Activated T-cell treated with anti-CD3 and anti-CD28 coated beads, Interleukin-2, amount 50 U/mL, for 4 hours (primary cell): Measurements from ENCODE around the gene OR4N2. TPM values are rescaled to one million over a fixed set of nuclear protein-coding genes. Genes with fewer than 3 reads are reported as not detected.
"Not testable (repeated sequence)": the region's sequence is repeated elsewhere in the genome, so short reads cannot be mapped to it uniquely, and the experiment has no call there.

Experiments used
- ATAC-seq, 2 donors: fragments of 200-7000 bp; cut with Tn5 transposase; one replicate each; pipeline ENCODE4 v1.10.0; 2021
- DNase-seq: peaks from one replicate; pipeline ENCODE4 v3.0.0-alpha.2; 2020
- H3K27me3 Mint-ChIP-seq: one replicate; pipeline ENCODE4 v1.8.0; 2021; ENCODE audit warnings: low read depth, mixed read lengths
- H3K36me3 Mint-ChIP-seq: one replicate; pipeline ENCODE4 v1.8.0; 2022; ENCODE audit warnings: mixed read lengths; ENCODE audit not compliant: insufficient read depth
- H3K4me1 Mint-ChIP-seq: one replicate; pipeline ENCODE4 v1.8.0; 2021; ENCODE audit warnings: low read depth, mixed read lengths
- H3K4me3 Mint-ChIP-seq: one replicate; pipeline ENCODE4 v1.8.0; 2021; ENCODE audit warnings: mild to moderate bottlenecking, moderate library complexity, mixed read lengths
- H3K9me3 Mint-ChIP-seq: one replicate; pipeline ENCODE4 v1.8.0; 2021; ENCODE audit warnings: mixed read lengths
- total RNA-seq, 3 donors: library from RNA; stranded (reverse); gene quantifications; one replicate each; pipeline ENCODE4 v1.2.1, GENCODE V29; 2021

Gene OR4N2, protein sequence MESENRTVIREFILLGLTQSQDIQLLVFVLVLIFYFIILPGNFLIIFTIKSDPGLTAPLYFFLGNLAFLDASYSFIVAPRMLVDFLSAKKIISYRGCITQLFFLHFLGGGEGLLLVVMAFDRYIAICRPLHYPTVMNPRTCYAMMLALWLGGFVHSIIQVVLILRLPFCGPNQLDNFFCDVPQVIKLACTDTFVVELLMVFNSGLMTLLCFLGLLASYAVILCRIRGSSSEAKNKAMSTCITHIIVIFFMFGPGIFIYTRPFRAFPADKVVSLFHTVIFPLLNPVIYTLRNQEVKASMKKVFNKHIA
- total RNA-seq = not detected

DNA sequence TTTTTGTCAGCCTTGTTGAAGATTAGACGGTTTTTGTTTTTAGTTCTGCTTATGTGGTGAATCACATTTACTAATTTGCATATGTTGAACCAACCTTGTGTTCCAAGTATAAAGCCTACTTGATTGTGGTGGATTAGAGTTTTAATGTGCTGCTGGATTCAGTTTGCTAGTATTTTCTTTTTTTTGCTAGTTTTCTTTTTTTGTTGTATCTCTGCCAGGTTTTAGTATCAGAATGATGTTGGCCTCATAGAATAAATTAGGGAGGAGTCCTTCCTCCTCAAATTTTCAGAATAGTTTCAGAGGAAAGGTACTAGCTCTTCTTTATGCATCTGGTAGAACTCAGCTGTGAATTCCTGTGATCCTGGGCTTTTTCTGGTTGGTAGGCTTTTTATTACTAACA is at the start of gene OR4N2:
Gene OR4N2, plus strand, starts transcription at position 301 of the 400 bp plus-strand sequence. CDS start 23,679 bp downstream, outside the sequence.
- not testable (repeated sequence) for ATAC-seq, H3K4me1 Mint-ChIP-seq, DNase-seq, H3K27me3 Mint-ChIP-seq, H3K36me3 Mint-ChIP-seq, H3K9me3 Mint-ChIP-seq, H3K4me3 Mint-ChIP-seq

DNA sequence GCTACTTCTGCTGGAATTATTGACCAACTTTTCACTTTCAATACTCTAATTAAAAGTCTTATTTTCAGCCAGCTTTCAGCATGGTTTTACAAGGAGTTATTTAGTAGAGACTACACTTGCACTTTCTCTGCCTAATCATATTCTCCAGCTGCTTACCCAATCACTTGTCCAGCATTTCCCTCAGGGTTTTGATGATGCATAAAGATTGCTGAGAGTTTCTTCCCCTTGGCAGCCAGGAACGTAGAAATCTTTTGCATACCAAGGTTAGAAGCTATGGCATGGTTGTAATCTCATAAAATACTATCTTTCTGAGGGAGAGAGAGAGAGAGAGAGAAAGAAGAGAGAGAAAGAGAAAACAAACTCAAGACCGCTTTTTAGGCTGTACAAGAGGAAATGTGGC is 49.4 kb upstream of the OR4N2 start:
- Mint-ChIP-seq H3K36me3 (no peaks in the 10 kb centered on the region), H3K27me3 (peaks cover 1% of the 10 kb centered on the region), H3K9me3 (no peaks in the 10 kb centered on the region), H3K4me1 (no peaks in the 10 kb centered on the region), H3K4me3 (no peak overlapping the region)
- DNase-seq = no peak
- no peak for ATAC-seq

DNA sequence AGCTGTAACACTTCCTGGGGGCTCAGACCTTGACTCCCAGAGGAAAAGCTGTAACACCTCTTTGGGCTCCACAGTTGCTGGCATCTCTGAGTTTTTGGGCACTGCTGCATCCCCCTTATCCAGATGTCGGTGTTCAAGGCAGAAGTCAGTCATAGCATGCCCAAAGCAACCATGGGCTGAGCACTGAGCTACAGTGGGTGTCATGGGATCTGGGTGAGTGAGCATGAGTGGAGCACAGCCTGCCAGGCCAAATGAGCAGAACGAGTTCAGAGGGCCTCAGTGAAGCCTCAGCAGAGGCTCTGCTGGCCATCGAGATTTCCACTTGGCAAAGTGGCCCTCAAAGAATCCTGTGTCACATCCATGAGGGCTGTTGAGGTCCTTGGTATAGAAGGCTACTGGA is 32.1 kb upstream of the OR4N2 start:
- H3K36me3 Mint-ChIP-seq, H3K27me3 Mint-ChIP-seq, DNase-seq, H3K4me1 Mint-ChIP-seq, ATAC-seq, H3K4me3 Mint-ChIP-seq: not testable (repeated sequence)
- H3K9me3 Mint-ChIP-seq = peaks cover 22% of the 10 kb centered on the region

DNA sequence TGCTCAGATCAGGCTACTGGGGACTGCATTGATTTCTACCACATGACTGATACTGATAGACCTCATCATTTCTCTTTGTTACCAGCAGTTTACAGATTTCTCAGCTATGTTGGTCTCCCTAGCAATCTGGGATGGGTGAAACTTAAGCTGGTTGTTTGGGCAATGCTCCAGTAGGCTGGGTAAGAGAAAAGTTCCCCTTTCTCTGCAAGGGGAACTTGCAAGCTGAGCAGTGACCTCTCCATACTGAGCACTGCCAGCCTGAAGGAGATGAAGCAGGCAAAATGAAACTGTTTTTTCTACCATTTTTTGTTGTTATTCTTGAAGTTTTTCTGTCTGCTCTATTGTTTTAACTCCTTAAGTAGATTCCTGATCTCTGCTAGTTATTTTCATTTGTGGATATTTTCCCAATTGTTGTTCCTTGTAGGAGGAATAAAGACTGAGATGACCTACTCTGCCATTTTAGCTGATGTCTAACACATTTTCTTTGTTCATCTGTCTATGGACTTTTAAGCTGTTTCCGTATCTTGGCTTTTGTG is 31.6 kb upstream of the OR4N2 start:
- Mint-ChIP-seq H3K4me3 (no peak overlapping the region), H3K36me3 (no peaks in the 10 kb centered on the region), H3K9me3 (peaks cover 22% of the 10 kb centered on the region), H3K4me1 (no peaks in the 10 kb centered on the region), H3K27me3 (no peaks in the 10 kb centered on the region)
- ATAC-seq (no peak), DNase-seq (no peak)

DNA sequence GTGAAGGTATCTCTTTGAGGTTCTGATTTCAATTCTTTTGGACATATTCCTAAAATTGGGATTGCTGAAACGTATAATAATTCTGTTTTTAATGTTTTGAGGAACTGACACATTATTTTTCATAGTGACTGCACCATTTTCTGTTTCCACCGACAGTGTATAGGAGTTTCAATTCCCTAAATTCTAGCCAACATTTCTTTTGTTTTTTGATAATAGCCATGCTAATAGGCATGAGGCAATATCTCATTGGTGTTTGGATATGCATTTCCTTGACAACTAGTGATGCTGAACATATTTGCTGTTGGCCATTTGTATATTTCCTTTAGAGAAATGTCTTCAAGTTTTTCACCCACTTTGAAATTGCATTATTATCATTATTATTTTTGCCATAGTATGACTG is 31.1 kb upstream of the OR4N2 start:
- not testable (repeated sequence) for DNase-seq, ATAC-seq, H3K4me3 Mint-ChIP-seq, H3K4me1 Mint-ChIP-seq, H3K36me3 Mint-ChIP-seq, H3K27me3 Mint-ChIP-seq
- H3K9me3 Mint-ChIP-seq = peaks cover 22% of the 10 kb centered on the region

DNA sequence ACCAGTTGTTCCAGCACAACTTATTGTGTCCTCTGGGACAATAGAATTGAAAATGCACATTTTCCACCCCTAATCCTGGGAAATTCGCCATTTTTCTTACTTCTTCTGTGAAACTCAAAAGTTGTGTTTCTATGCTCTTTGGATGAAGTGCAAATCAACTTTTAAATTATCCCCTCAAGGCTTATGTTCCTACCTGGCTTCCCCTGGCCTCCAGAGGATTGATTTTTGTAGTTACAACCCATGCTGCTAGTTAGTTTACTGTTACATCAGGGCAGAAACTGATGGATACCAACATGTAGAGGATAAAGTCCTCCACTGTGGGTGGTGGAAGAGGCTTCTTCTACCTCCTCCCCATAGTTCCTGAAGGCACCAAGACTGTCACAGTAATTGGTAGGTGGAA is 30.4 kb upstream of the OR4N2 start, which contains the start of gene OR4M1:
Gene OR4M1, plus strand, starts transcription at position 301 of the 400 bp plus-strand sequence. CDS start 6,819 bp downstream, outside the sequence.
- ATAC-seq, H3K27me3 Mint-ChIP-seq, DNase-seq, H3K4me3 Mint-ChIP-seq, H3K4me1 Mint-ChIP-seq, H3K36me3 Mint-ChIP-seq: not testable (repeated sequence)
- H3K9me3 Mint-ChIP-seq = peaks cover 22% of the 10 kb centered on the region

DNA sequence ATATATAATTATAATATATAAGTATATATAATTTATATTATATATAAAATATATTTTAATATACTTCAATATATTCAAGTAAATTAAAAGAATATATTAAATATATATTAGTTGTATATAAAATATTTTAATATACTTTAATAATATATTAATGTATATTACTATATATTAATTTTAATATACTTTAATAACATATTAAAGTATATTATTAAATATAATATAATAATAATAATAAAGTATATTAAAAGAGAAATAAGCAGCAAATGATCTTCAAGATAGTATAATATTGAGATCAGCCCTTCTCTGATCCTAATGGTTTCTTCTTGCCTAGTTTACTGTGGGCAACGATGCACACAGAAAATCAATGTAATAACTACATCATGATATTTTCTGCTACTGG is 28.0 kb upstream of the OR4N2 start:
- Mint-ChIP-seq H3K36me3 (no peaks in the 10 kb centered on the region), H3K4me1 (no peaks in the 10 kb centered on the region), H3K27me3 (no peaks in the 10 kb centered on the region), H3K4me3 (no peak overlapping the region), H3K9me3 (peaks cover 14% of the 10 kb centered on the region)
- DNase-seq (no peak), ATAC-seq (no peak)

DNA sequence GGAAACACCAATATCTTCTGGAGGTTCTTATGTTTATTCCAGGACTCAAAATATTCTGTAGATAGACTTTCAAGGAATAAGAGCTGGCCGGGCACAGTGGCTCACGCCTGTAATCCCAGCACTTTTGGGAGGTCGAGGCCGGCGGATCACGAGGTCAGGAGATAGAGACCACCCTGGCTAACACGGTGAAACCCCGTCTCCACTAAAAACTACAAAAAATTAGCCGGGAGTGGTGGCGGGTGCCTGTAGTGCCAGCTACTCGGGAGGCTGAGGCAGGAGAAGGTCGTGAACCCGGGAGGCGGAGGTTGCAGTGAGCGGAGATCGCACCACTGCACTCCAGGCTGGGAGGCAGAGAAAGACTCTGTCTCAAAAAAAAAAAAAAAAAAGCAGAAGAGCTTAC is 17.7 kb upstream of the OR4N2 start:
- H3K36me3 Mint-ChIP-seq, H3K9me3 Mint-ChIP-seq, H3K4me3 Mint-ChIP-seq, H3K4me1 Mint-ChIP-seq, ATAC-seq, H3K27me3 Mint-ChIP-seq, DNase-seq: not testable (repeated sequence)

DNA sequence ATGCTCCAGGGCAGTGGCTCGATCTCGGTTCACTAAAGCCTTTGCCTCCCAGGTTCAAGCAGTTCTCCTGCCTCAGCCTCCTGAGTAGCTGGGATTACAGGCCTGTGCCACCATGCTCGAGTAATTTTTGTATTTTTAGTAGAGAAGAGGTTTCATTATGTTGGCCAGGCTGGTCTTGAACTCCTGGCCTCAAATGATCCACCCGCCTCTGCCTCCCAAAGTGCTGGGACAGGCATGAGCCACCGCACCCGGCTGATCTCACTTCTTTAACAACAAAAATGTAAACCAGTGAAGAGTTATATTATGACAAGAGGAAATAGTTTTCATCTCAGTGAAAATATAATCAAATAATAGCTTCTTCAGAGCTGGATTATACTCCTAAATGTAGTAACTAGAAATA is 16.3 kb upstream of the OR4N2 start:
- H3K27me3 Mint-ChIP-seq, H3K4me3 Mint-ChIP-seq, DNase-seq, ATAC-seq, H3K36me3 Mint-ChIP-seq, H3K4me1 Mint-ChIP-seq, H3K9me3 Mint-ChIP-seq: not testable (repeated sequence)

DNA sequence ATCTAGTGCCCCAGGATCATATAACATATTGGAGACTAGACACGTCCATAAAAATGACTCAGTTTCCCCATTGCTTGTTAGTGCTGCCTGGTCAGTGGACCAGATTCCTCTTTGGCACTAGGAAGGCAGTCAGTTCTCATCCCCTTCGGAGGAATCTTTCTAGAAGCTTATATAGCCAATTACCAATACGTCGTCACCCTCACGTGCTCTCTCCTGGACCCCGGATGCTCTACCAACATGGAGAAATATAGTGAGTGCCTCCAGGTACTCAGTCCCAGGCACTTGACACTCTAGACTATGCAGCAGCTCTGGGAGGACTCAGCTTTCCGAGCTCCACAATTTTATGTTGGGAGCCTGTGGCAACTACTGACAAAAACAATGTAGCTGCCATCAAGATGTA is 15.4 kb upstream of the OR4N2 start:
- not testable (repeated sequence) for H3K4me3 Mint-ChIP-seq, H3K27me3 Mint-ChIP-seq, DNase-seq, ATAC-seq, H3K36me3 Mint-ChIP-seq, H3K4me1 Mint-ChIP-seq, H3K9me3 Mint-ChIP-seq

DNA sequence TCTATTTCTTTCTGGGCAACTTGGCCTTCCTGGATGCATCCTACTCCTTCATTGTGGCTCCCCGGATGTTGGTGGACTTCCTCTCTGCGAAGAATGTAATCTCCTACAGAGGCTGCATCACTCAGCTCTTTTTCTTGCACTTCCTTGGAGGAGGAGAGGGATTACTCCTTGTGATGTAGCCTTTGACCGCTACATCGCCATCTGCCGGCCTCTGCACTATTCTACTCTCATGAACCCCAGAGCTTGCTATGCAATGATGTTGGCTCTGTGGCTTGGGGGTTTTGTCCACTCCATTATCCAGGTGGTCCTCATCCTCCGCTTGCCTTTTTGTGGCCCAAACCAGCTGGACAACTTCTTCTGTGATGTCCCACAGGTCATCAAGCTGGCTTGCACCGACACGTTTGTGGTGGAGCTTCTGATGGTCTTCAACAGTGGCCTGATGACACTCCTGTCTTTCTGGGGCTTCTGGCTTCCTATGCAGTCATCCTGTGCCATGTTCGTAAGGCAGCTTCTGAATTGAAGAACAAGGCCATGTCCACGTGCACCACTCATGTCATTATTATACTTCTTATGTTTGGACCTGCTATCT is 7.0 kb upstream of the OR4N2 start:
- not testable (repeated sequence) for H3K27me3 Mint-ChIP-seq, H3K9me3 Mint-ChIP-seq, DNase-seq, ATAC-seq, H3K36me3 Mint-ChIP-seq, H3K4me1 Mint-ChIP-seq, H3K4me3 Mint-ChIP-seq

DNA sequence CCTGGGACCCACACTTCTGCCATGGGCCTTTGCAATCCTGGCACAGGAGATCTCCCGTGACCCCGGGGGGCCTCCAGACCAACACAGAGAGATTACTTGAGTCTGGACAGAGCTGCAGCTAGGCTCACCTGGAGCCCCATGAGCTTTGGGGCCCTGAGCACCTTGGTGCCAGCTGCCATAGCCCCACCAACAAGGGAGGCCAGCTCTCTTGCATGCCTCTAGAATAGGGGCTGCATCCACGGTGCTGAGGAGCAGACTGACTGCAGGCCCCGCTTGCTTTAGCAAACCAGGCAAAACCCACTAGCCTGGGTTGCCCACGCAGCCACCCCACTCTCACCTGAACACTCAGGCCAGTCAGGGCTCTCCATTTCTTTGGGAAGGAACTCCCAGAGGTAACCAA is 3.7 kb upstream of the OR4N2 start:
- Mint-ChIP-seq H3K36me3 (no peaks in the 10 kb centered on the region), H3K27me3 (no peaks in the 10 kb centered on the region), H3K4me1 (no peaks in the 10 kb centered on the region), H3K9me3 (peaks cover 5% of the 10 kb centered on the region), H3K4me3 (no peak overlapping the region)
- DNase-seq (no peak), ATAC-seq (peak in 1 of 2 donors; percentile 24)

DNA sequence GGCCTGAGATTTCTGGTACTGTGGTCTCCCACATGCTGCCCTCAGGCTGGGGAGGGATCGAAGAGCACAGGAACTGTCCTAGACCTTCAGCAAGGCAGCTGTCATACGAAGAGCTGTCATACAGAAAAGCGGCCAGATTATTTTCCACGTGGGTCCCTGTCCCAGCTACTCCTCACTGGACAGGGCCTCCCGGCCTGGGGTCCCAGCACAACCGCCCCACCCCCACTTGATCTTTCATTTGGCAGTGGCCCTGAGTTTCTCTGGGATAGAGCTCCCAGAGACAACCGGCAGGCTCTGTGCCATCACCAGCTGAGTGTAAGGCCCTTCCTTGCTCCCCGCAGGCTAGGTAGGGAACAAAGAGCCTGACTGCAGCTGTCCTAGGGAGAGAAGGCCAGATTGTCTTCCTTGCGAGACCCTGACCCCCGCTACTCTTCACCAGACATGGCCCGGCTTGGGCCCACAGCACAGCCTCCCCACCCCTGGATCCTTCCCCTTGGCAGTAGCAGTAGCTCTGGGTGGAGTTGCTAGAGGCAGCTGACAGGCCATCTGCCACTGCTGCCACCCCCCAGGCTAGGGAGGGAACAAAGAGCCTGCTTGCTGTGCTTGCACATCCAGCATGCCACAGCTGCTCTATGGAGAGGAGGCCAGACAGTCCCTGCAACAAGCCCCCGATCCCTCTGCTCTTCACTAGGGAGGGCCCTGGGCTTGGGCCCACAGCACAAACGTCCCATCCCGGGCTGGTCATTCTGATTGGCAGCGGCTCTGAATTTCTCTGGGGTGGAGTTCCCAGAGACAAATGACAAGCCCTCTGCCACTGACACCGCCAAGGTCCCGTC is 3.1 kb upstream of the OR4N2 start:
- DNase-seq (no peak), ATAC-seq (peak in 1 of 2 donors; percentile 44)
- no peak overlapping the region for H3K4me3 Mint-ChIP-seq
- H3K27me3 Mint-ChIP-seq = no peaks in the 10 kb centered on the region
- no peaks in the 10 kb centered on the region for H3K4me1 Mint-ChIP-seq
- H3K36me3 Mint-ChIP-seq = no peaks in the 10 kb centered on the region
- peaks cover 5% of the 10 kb centered on the region for H3K9me3 Mint-ChIP-seq

DNA sequence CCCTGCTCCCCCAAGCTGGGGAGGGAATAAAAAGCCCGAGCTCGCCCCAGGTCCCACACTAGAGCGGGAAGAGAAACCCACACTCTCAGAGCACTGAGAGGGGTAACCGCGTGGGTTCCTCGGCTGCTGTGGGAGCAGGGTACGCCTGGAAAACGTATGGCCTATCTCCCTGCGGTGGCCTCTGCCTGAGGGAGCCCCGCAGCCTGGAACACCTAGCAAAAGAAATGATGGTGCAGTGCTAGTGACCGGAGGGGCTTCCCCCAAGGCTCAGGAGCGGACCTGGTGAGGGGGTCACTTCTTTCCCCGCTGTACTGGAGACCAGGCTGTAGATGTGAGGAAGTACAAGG is 2.5 kb upstream of the OR4N2 start:
- no peaks in the 10 kb centered on the region for H3K27me3 Mint-ChIP-seq
- ATAC-seq (peak in 1 of 2 donors; percentile 28), DNase-seq (no peak)
- H3K9me3 Mint-ChIP-seq = peaks cover 5% of the 10 kb centered on the region
- H3K4me3 Mint-ChIP-seq = no peak overlapping the region
- no peaks in the 10 kb centered on the region for H3K4me1 Mint-ChIP-seq
- no peaks in the 10 kb centered on the region for H3K36me3 Mint-ChIP-seq
